Measurements from ENCODE around the gene MGAT4B.

Gene MGAT4B

GRCh38 chr5:179805529-179806249, 977 bp downstream of the MGAT4B start:
- no peak for DNase-seq

DNA sequence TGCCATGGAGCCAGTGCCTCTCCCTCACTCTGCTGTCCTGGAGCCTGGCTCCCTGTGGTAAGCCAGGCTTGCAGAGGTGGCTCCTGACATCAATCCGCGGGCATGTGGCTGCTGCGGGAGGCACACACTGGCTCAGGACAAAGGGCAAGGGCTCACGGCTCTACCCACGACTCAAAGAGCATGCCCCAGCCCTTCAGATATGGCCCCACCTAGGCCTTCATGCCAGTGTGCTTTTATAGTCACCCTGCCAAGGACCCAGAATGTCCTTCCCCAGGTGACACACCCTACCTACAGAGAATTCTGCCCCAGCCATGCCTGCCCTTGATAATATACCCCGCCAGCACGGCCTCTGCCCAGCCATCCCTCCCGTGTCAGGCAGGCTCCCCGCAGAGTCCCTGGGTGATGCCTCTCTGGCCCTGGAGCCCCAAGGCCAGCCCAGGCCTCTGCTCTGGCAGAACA, 1.6 kb downstream of the MGAT4B start:
- no peak for DNase-seq

GRCh38 chr5:179804555-179804947, 2.1 kb downstream of the MGAT4B start:
- no peak for DNase-seq

GRCh38 chr5:179803651-179804554, 2.8 kb downstream of the MGAT4B start:
- DNase-seq, result no peak

DNA sequence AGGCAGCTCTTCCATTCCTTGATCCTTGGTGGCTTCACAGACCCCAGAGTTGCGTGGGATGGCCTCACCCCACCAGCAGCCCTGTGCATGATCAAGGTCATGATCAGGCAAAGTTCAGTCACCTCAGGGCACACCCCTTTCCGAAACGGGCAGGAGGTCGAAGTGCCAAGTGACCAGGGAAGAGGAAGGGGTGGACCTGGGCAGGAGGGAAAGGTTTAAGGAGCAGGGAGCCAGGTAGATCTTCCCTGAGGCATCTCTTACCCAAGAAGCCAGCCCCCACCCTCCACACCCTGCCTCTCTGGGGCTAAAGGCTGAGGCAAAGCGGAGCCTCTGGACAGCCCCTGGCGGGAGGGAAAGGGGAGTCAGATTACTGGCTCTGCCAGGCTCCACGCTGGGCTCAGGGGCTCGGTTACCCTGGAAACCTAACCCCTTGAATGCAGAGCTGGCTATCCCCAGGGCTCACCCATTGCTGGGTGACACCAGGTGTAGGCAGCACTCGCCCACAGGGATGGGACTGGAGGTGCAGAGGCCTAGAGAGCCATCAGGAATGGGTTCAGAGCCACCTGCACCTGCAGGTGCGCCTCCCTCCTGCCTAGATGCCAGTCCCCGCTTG, 3.6 kb downstream of the MGAT4B start:
- no peak for DNase-seq

GRCh38 chr5:179802207-179802883, 4.3 kb downstream of the MGAT4B start:
- DNase-seq, result no peak

DNA sequence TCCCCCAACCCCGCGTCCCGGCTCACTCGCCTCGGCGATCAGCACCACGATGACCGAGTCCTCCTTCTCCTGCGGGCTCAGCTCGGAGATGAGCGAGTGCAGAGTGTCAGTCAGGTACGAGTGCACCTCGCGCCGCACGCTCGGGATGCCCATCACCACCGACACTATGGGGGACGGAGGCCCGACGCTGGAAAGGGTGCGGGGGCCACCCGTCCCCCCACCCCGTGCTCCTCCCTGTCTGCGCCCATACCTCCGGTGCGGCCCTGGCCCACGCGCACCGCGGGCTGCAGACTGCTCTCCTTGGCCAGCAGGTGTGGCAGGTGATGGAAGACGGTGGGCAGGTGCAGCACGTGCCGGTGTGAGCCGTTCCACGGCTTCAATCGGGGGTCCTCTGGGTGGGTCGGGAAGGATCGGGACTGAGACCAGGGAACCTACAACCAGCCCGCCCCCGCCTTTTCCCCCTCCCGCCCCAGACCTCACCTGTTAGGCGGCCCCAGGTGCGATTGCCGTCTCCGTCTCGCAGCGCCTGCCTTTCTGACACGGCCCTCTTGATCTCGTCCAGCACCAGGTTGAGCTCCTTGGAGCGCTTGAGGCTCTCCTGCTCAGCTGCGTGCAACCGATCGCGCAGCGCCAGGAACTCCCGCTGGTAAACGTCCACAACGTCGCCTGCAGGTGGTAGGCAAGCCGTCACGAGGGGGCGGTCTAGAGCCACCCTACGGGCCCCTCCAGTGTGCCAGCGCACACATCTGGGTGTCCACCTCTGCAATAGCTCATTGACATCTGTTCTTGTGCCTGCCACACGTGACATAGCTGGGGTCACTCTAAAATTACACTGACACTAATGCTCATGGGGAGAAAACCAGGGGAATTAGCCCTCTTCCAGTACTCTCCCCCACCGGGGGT, 5.1 kb downstream of the MGAT4B start:
- DNase-seq, result no peak

- no peak for DNase-seq
Observed at GRCh38 chr5:179800696-179801201, 5.9 kb downstream of the MGAT4B start.

DNA sequence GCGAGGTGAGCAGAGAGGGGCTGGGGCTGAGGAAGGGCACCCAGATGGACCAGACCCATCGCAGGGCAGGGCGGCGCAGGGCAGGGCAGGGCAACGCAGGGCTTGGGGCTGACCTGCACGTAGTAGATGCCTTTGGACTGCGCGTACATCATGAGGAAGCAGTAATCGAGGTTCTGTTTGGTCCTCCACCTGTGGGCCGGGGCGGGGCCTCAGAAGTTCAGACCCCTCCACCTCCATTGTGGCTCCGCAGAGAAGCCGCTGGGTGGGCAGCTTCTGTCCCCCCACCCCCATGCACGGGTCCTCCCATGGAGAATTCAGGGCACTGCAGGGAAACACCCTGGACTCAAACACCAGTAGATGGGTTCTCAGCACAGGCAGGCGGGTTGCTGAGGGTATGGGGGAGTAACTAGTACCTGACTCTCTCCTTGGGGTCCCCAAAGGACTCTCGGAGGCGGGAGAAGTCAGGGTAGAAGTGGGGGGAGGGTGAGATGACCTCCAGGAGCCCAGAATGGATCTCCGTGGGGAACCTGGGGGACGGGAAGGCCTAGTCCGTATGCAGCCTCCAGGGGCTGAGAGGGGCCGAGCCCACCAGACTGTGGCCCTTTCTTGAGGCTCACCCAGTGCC, 6.5 kb downstream of the MGAT4B start:
- no peak for DNase-seq

GRCh38 chr5:179799644-179799973, 7.1 kb downstream of the MGAT4B start:
- DNase-seq, result no peak

DNA sequence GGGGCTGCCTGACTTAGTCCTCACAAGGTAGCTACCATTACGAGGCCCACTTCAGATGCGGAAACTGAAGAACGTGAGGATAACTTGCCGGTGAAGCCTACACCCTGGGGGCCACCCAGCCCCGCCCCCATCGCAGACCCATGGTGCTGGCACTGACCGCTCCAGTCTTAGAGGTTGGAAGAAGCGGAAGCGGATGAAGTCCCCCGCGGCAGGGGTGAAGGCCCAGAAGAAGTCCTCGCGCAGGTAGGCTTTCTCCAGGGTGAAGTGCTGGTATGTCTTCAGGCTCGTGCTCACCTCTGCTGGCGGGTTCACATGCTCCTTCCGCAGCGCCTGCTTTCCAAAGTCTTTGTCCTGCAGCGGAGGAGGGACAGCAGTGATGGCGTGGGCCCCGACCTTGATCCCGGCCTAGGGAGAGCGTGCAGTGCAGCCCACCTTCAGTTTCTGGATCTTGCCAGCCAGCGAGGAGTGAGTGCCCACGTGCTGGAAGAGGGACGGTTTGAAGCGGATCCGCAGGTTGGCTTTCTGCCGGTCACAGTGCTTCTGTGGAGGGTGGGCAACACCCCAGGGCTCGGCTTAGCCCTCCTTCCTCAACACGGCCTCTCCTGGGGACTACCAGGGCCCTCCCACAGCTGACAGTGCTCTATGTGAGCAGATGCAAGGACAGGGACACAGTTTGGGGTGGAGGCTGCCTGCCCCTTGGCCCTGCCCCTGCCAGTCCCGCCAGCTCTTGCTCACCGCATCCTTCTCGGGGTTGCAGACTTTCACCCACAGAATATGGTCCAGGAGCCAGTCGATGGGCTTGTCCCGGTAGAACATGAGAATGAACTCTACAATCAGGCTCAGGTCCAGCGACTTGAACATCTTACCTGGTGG, 7.7 kb downstream of the MGAT4B start:
- no peak for DNase-seq

DNA sequence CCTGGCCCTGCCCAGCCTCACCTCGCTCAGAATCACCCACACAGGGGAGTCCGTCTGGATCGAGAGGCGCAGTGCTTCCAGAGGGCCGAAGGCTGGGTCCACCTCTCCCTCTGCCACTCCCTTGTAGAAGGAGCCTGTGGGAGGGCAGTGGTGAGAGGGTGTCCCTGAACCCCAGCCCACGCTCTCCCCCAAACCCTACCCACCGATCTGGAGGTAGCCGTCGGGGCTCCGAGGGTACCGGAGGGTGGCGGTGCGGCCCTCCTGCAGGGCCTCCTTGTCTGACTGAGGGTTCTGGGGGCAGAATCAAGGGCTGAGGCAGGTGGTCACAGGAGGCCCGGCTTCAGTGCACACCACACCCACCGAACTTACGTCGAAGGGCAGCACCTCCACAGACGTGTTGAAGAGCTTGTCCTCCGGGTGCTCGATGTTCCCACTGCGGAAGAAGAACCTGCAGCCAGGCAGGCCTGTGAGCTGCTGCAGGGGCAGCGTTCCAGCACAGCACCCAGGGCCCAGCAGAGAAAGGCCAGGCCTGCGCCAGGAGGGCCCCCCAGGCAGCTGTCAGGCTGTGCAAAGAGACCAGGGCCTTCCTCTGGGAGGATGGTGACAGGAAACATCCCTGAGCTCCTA, 8.4 kb downstream of the MGAT4B start:
- no peak for DNase-seq

DNA sequence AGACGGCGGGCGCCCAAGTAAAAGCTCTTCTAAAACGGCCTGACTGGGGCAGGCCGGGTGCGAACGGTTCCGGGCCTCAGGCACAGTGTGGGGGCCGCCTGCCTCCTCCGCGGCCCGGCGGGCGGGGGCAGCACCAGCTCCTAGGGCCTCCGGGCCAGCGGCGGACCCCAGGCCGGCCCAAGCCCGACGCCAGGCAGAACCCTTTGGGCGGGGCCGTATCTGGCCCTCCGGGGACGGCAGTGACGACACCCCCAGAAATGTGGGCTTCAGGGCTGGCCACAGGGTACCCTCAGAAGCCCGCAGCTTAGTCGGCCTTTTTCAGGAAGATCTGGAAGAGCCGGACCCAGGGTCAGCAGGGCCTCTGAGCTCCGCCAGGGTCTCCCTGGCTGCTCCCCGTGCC, 8.9 kb downstream of the MGAT4B start:
- no peak for DNase-seq

GRCh38 chr5:179796877-179797608, 9.6 kb downstream of the MGAT4B start:
- DNase-seq, result no peak

- peak; percentile 23 for DNase-seq
Observed at GRCh38 chr5:179795863-179796833, 10.5 kb downstream of the MGAT4B start.

GRCh38 chr5:179795049-179795862, 11.4 kb downstream of the MGAT4B start:
- DNase-seq, result peak; percentile 57

DNA sequence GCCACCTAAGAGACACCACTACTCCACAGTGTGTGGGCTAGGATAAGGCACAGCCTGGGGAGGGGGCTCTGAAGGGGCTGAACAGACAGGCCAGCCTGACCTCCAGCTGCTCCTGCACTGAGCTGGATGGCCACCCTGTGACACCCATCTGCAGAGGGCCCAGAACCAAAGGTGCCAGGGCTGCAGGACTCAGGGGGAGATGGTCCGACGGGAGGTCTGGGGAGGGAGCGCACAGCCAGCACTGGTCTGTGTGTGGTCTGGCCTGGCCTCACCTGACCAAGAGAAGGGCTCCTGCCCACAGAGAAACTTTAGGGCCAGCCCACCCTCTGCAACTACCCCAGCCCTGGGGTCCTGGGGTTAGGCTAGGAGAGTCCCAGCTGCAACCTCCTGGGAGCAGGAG, 12.1 kb downstream of the MGAT4B start:
- DNase-seq, result no peak
